ENCODE data around the gene ATP4B.

Gene ATP4B

DNA sequence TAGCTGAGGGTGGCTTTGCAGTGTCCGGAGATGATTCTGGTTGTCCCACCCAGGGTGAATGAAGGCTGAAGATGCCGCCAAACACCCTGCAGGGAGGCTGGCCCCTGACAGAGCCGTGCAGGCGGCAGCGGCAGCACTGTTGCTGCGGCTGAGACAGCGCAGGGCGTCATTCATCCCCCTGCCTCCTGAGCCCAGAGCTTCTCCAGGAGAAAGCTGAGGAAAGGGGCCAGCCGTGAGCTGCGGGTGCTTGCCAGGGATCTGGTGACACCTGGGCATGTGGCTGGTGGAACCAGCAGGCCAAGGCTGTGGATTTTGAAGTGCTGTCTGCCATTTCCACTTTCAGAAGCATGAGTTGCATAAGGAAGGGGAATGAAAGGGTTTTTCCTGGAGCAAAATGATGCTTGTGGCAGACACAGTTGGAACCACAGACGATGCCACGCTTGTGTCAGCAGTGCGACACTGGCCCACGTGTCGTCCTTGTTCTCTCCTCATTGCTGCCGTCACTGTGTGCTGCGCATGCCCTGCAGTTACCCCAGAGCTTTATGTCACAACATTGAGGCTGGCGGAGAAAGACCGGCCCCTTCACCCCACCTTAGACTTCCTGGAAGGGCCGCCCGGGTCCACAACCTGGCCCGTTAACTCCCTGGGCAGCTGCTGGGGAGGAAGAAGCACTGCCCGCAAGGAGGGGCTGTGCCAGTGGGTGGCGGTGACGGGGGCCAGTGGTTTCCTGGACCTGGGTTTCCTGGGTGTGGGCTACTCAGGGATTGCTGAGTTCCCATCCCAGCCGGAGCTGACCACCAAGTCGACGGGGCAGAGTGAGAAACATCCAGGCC lies 50.7 kb downstream of the ATP4B start (continued):
- TF ChIP-seq PRDM10 (tag by site-specific recombination; IDR thresholded peaks at IDR 0.05) (no peak), ZNF280C (tag by site-specific recombination; IDR thresholded peaks at IDR 0.05) (no peak), ZNF37A (tag by site-specific recombination; IDR thresholded peaks at IDR 0.05) (no peak), ZNF138 (tag by site-specific recombination; IDR thresholded peaks at IDR 0.05; ENCODE audit: borderline replicate concordance) (no peak), ZFHX2 (tag by site-specific recombination; conservative IDR thresholded peaks at IDR 0.05) (no peak), ZNF174 (tag by site-specific recombination; IDR thresholded peaks at IDR 0.05) (no peak), ZNF837 (tag by site-specific recombination; IDR thresholded peaks at IDR 0.05) (no peak), KLF16 (tag by site-specific recombination; IDR thresholded peaks at IDR 0.05) (no peak)

- peak; percentile 47 for TF ChIP-seq ZIC2 (tag by site-specific recombination; IDR thresholded peaks at IDR 0.05)
- TF ChIP-seq ZNF121 (tag by site-specific recombination; IDR thresholded peaks at IDR 0.05) = no peak
- Histone ChIP-seq H3K36me3 (ENCODE audit: control insufficient read depth in 2 of 2, insufficient read depth in 1 of 2, low read length in 2 of 2) (peaks cover 0 to 80% of the 10 kb centered on the region in 2 experiments; a peak in 2 of 3 replicates), H3K4me1 (ENCODE audit: control insufficient read depth, insufficient read depth, low read length) (no peaks in the 10 kb centered on the region; the same call in 1 of the 2 replicates), H3K27ac (ENCODE audit: extremely low read depth, low read depth, low read length) (no peak overlapping the region), H3K4me3 (ENCODE audit: low read depth, low read length) (no peak overlapping the region), H3K9me3 (ENCODE audit: control insufficient read depth, insufficient read depth, low read depth, low read length) (no peaks in the 10 kb centered on the region)
- ChIA-PET POLR2A (interaction anchor here (0.6 kb wide), 1 partner anchor 19 kb away, joined by 8 read pairs; no protein-coding TSS in a partner anchor), CTCF (no interaction called here)
Measured at GRCh38 chr13:113605866-113606438, 52.0 kb downstream of the ATP4B start.

DNA sequence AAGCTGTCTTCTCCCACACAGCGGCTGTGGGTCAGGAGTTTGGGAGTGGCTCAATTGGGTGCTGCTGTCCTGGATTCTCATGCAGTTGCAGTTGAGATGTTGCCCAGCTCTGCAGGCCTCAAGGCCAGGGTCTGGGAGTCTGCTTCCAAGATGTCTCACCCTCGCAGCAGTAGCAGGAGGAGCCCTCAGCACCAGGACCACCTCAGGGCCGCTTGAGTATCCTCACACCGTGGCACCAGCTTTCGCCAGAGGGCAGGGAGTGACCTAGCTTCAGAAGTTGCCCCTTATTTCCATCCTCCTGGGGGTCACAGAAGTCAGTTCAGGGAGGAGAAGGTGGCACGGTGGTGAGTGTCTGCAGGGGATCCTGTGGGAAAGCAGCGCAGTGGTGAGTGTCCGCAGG lies 52.5 kb downstream of the ATP4B start:
- no peak overlapping the region for H3K4me3 ChIP-seq (ENCODE audit: low read depth, low read length)
- H3K9me3 ChIP-seq (ENCODE audit: control insufficient read depth, insufficient read depth, low read depth, low read length) = no peaks in the 10 kb centered on the region
- peaks cover 0 to 80% of the 10 kb centered on the region in 2 experiments; a peak in 2 of 3 replicates for H3K36me3 ChIP-seq (ENCODE audit: control insufficient read depth in 2 of 2, insufficient read depth in 1 of 2, low read length in 2 of 2)
- CTCF ChIA-PET = no interaction called here
- no peaks in the 10 kb centered on the region; the same call in 1 of the 2 replicates for H3K4me1 ChIP-seq (ENCODE audit: control insufficient read depth, insufficient read depth, low read length)
- POLR2A ChIA-PET = no interaction called here
- no peak overlapping the region for H3K27ac ChIP-seq (ENCODE audit: extremely low read depth, low read depth, low read length)
- TF ChIP-seq ZEB2 (tag by site-specific recombination; IDR thresholded peaks at IDR 0.05) (no peak), ZNF660 (tag by site-specific recombination; IDR thresholded peaks at IDR 0.05) (no peak)
- TF ChIP-seq, protein P1, sequence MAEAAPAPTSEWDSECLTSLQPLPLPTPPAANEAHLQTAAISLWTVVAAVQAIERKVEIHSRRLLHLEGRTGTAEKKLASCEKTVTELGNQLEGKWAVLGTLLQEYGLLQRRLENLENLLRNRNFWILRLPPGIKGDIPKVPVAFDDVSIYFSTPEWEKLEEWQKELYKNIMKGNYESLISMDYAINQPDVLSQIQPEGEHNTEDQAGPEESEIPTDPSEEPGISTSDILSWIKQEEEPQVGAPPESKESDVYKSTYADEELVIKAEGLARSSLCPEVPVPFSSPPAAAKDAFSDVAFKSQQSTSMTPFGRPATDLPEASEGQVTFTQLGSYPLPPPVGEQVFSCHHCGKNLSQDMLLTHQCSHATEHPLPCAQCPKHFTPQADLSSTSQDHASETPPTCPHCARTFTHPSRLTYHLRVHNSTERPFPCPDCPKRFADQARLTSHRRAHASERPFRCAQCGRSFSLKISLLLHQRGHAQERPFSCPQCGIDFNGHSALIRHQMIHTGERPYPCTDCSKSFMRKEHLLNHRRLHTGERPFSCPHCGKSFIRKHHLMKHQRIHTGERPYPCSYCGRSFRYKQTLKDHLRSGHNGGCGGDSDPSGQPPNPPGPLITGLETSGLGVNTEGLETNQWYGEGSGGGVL (tag by site-specific recombination; IDR thresholded peaks at IDR 0.05) = no peak
- TF ChIP-seq, protein P2, sequence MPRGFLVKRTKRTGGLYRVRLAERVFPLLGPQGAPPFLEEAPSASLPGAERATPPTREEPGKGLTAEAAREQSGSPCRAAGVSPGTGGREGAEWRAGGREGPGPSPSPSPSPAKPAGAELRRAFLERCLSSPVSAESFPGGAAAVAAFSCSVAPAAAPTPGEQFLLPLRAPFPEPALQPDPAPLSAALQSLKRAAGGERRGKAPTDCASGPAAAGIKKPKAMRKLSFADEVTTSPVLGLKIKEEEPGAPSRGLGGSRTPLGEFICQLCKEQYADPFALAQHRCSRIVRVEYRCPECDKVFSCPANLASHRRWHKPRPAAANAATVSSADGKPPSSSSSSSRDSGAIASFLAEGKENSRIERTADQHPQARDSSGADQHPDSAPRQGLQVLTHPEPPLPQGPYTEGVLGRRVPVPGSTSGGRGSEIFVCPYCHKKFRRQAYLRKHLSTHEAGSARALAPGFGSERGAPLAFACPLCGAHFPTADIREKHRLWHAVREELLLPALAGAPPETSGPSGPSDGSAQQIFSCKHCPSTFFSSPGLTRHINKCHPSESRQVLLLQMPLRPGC (tag by site-specific recombination; IDR thresholded peaks at IDR 0.05) = no peak
